ENCODE results near the gene COL4A1. TPM values are rescaled to one million over a fixed set of nuclear protein-coding genes. Genes with fewer than 3 reads are reported as not detected.

The COL4A1 gene
- total RNA-seq: 27.5 TPM

GRCh38 chr13:110306960-110307766, at the start of gene COL4A1, which contains the start of gene COL4A2:
TSS of gene COL4A1 (minus strand) at chr13:110307157. CDS start at chr13:110307027, 130 bp downstream.
TSS of gene COL4A2 (plus strand) at chr13:110307284. CDS start at chr13:110307904, 620 bp downstream.
- ATAC-seq: peak; percentile 61

DNA sequence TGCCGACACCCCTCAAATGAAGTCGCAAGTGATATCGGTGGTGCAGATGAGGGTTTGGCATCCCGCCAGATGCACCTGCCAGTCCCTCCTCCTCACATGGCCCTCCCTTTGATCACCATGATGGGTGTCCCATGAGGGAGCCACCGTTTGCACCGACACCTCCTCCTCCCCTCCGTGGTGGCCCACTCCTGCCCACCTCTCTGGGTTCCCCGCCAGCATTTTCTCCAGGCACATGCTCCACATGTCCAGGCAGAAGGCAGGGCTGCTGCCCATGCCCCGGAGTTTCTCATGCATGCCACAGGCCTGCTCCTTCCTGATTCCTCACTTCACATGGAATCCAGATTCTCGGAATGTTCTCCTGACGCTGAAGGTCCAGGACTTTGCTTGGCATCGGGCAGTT, 49.4 kb upstream of the COL4A1 start:
- ATAC-seq: no peak

GRCh38 chr13:110354715-110355473, 47.9 kb upstream of the COL4A1 start:
- ATAC-seq: no peak

DNA sequence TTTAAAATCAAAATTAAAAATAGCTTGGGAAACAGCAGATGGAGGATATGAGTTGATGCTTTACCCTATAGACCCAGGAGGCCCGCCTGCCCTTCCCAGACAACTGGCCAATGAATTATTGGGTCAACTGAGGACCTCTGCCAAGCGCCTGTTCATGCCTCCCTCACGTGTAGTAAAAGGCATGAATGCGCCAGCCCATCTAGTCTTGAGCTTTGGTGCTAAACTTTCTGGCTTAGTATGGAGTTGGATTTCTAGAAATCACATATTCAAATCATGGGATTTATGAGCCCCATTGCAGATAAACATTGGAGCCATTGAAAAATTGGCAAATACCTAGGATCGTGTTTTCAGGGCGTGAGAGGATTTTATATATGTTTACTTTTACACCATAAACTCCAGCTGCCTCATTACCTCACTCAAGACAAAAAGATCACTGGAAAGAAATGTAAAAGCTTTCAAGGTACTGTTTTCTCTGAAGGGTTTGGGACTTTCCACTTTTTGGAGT, 47.2 kb upstream of the COL4A1 start:
- no peak for ATAC-seq

- no peak for ATAC-seq
These were observed 46.5 kb upstream of the COL4A1 start for GRCh38 chr13:110353339-110353977.

DNA sequence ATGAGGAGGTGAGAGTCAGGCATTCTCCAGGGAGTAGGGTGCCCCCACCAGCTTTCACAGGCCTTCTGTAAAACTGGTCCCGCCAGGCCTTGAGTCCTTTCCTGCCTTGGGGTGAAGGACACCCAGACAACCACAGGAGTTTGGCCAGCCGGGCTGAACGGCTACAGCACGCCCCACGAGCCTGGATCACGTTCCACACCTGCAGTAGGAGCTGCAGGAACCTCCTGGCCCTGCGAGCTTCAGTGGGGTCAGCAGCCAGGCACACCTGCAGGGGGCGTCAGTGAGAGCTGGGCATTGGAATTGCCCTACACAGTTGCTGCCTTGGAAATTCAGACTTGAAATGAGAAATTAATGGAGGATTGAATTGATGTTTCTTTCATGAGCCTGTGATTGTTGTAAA, 45.8 kb upstream of the COL4A1 start:
- ATAC-seq: no peak

DNA sequence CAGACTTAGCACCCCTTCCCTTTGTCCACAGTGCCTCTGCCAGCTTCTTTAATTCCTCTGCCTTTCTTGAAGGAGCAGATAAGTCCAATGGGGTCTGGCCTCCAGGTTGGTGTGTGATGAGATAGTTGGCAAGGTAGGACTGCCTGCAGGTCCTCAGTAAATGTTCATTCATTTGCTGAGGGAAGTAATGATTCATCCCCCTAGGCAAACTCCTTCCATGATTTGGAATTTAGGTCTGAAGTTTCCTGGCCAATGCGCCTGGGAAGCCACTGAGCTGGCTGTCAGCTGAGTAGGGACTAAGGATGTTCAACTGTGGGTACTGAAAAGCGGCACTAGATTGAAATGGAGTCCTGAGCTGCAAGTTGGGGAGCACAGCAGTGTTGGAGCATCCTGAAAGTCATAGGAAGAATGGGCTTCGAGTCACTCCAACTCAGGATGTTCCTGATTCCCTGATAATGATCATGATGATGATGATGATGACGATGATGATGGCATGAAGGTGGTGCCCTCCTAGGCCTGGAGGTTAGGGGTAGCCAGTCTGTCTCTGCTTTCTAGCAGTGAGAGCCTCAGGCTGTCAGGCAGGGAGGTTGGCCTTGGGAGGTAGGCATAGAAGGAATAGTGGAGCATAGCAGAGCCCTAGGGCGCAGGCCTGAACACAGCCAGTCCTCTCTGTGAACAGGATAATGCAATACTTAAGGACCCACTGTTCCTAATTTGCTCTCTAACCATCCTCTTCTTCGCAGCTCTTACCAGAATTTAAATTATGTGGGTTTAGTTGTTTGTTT, 44.9 kb upstream of the COL4A1 start:
- ATAC-seq: no peak

DNA sequence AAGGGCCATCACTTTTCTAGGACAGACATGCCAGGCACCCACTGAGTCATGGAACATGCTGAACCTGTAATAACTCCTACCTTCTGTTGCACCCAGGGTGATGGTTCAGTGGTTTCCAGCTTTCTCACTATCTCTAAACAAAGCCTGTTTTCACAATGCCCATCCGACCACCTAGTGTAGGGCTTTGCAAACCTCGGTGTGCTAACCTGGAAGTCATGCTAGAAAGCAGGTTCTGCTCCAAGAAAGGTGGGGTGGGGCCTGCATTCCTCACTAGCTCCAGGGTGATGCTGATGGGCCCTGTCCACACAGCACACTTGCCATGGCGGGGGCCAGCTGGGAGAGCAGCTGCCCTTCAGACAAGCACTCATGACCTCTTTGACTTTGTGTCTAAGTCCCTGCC, 43.6 kb upstream of the COL4A1 start:
- no peak for ATAC-seq

- no peak for ATAC-seq
These were observed 43.1 kb upstream of the COL4A1 start for GRCh38 chr13:110350049-110350448.

- ATAC-seq: no peak
These were observed 42.3 kb upstream of the COL4A1 start for GRCh38 chr13:110349239-110349638.

GRCh38 chr13:110348309-110349105, 41.5 kb upstream of the COL4A1 start:
- ATAC-seq: peak; percentile 2

- peak; percentile 39 for ATAC-seq
These were observed 40.8 kb upstream of the COL4A1 start for GRCh38 chr13:110347535-110348308.

DNA sequence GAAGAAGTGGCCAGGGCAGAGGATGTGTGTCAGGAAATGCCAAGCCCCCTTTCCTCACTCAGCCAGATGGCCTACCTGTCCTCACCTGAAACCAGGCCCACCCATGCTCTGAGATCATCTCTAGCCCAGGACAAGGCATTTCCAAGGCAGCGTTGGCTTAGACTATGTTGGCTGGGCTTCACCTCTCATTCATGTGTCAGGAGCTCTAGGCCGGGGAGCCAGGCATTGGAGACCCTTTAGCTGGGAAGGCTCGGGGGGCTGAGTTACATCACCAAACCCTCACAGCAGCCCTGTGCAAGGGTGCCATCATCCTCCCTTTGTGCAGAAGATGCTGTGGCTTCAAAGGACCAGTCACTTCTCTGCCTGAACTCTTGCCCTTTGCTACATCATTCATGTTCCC, 40.1 kb upstream of the COL4A1 start:
- no peak for ATAC-seq

GRCh38 chr13:110346661-110347067, 39.7 kb upstream of the COL4A1 start:
- ATAC-seq: peak; percentile 91

DNA sequence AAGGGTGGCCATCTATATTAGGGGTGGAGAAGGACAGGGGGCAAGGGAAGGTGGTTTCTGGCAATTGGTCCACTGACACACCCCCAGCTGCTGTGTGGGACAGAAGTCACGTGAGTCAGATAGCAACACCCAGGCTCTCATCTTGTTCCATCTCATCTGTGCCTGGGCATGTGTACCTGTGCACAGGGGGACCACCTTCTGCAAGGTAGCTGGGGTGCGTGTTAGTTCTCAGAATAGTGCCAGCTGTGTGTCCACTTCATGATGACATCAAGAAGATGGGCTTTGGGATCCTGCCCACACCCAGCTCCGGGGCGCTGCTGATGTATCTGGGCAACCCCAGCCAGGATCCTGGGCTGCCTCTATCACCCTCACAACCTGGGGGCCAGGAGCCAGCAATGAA, 38.7 kb upstream of the COL4A1 start:
- ATAC-seq: no peak

DNA sequence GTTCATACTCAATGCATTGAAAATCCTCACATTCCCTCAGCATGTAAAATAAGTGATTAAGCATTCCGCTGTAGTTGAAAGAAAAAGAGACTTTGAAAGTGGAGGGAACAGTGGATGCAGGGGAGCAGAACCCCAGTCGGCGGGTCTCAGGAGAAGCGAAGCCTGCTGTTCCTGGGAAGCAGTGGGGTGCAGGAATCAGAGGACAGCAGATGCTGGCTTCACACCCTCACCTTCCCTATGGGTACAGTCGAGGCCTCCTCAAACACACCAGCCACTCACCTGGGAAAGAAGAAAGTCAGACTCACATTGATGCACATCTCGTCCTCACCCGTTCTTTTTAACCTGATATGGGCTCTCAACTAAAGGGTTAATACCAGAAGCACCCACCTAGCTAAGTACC, 38.3 kb upstream of the COL4A1 start:
- no peak for ATAC-seq

DNA sequence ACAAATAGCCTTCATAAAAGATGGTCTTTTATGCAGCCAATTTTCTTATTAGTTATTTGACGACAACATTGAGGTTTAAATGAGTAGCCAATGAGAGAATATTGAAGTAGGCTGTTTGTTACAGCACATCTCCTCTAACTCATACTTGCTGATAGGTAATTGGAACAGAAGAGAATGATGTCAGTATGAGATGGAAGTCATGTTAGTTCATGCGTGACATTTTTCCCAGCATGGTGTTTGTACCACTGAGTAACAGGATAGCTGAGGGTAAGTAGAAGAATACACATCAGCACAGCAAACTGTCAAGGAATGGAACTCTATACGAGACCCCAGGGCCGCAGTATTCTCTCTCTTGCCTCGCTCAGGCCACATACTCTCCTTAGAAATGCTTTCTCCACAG, 37.4 kb upstream of the COL4A1 start:
- ATAC-seq: no peak

DNA sequence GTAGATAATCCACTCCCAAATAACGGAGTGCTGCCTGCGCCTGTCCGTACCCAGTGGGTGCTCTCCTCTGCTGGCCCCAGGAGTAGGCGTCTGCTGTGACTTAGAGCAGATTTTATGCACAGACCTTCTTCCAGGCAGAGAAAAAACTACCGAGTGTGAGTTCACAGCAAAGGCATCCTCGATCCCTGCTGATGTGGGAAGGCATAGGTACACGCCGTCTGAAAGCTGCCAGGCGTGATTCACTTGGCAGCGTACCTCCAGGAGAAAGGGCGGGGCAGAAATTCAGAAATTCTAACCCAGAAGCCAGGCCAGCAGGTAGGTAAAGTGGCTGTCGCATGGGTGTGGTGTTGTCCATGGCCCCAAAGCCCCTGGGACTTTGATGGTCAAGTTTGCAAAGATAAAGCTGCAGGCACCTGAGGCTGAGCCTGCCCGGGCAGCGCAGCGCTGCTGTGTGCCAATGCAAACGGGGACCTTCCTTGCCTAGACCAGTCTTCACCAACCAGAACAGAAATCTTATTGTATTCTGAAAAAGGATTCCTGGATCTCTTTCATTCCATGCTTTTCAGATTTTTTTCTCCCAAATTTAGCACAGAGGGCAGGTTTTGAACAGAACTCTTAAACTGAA, 36.4 kb upstream of the COL4A1 start:
- peak; percentile 40 for ATAC-seq

DNA sequence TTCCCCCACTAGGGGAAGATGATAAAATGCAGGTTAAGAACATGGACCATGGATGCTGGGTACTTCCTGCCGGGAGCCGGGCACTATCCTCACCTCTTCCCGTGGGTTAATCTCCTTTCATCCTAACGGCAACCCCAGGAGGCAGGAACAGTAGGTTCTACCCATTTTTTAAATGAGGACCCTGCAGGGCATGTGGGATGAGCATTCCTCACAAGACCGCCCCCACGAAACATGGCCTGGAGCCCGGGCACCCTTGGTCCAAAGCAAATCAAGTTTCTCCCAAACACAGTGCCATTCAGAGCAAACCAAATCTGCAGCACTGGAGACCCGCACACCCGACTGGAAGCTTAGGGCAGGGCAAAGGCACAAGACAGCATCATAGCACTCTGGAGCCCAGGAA, 35.5 kb upstream of the COL4A1 start:
- no peak for ATAC-seq
